VCaP (cell line): ENCODE data around the gene CDK5R1.
A peak's percentile ranks its signal among the peaks of the same experiment; 100 is the strongest.

Source experiments
- H3K27ac ChIP-seq: fragments of 450-650 bp; 2 replicates; pipeline ENCODE4 v1.5.1; 2017
- TF ChIP-seq, protein P1 (sequence below): fragments of 450-650 bp; conservative IDR thresholded peaks from 2 replicates; pipeline ENCODE4 v1.5.1; 2017; ENCODE audit warnings: mild to moderate bottlenecking, moderate library complexity

Gene CDK5R1

DNA sequence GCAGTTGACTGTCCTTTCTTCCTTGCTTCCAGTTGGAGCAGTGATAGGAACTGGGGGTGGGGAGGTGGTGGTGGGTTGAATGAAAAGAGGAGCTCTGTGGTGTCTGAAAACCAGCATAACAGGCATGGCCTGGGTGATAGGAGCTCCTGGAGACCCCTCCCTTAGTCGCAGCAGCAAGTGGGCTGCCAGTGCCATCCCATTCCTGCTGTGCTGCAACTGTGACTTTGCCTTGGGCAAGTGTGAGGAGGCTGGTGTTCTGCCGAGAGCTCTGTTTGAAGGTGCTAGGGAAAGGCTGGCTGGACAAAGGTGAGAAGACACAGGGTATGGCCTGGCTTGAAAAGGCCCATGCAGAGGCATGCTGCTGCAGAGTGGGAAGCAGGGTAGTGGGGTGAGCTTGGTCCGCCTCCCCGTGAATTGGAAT lies 2.7 kb upstream of the CDK5R1 start:
- TF ChIP-seq, protein P1, sequence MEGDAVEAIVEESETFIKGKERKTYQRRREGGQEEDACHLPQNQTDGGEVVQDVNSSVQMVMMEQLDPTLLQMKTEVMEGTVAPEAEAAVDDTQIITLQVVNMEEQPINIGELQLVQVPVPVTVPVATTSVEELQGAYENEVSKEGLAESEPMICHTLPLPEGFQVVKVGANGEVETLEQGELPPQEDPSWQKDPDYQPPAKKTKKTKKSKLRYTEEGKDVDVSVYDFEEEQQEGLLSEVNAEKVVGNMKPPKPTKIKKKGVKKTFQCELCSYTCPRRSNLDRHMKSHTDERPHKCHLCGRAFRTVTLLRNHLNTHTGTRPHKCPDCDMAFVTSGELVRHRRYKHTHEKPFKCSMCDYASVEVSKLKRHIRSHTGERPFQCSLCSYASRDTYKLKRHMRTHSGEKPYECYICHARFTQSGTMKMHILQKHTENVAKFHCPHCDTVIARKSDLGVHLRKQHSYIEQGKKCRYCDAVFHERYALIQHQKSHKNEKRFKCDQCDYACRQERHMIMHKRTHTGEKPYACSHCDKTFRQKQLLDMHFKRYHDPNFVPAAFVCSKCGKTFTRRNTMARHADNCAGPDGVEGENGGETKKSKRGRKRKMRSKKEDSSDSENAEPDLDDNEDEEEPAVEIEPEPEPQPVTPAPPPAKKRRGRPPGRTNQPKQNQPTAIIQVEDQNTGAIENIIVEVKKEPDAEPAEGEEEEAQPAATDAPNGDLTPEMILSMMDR = no peak
- H3K27ac ChIP-seq = peak overlapping the region; percentile 100

DNA sequence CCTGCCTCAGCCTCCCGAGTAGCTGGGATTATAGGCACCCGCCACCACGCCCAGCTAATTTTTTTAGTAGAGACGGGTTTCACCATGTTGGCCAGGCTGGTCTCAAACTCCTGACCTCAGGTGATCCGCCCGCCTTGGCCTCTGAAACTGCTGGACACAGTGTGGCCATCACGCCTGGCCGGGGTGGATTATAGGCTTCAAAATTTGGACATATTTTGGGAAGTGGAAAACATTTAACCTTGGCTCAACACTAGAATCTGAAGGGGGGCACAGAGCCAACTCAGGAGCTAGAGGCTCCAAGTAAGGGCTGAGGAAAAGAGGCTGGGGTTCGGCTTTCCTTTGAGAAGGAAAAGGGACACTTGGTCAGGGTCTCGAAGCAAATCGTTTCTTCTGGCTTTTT lies 2.2 kb upstream of the CDK5R1 start:
- TF ChIP-seq, protein P1 = no peak
- peak overlapping the region; percentile 100 for H3K27ac ChIP-seq

DNA sequence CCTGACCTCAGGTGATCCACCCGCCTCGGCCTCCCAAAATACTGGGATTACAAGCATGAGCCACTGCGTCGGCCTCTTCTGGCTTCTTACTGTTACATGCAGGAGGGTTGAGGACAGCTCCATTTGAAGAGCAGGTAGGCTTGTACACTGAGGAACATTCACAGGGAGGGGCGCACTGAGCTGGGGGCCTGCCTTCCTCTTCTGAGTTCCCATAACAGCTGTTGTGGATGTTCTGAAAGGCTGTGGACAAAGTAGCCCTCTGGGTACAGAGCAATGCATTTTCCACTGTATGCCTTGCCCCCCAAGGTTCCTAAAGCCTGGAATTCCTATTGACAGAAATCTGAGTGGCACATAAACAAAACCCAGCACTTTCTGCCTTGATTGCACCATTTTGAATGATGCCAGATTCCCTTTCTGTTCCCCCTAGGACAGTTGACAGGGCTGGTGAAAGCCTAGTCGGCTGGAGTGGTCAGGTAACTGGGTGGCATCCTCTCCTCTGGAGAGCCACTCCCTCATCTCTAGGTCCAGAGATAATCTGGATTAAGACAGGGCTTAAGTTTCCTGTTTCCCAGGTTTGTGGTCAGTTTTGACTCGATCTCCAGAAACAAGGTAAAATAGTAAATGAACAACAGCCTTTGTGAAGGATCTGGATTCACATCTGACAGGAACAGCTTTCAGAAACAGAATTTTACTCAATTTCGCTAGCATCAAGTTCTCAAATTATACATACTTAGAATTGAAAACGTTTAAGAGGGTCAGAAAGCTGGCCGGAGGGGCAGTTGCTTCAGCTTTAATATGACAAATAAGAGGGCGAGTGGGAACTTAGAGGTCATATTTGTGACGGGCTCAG lies 1.3 kb upstream of the CDK5R1 start:
- peak overlapping the region; percentile 100 for H3K27ac ChIP-seq
- TF ChIP-seq, protein P1 = no peak

GRCh38 chr17:32486111-32486700 lies 587 bp upstream of the CDK5R1 start:
- TF ChIP-seq, protein P1 = no peak
- H3K27ac ChIP-seq = peak overlapping the region; percentile 100

DNA sequence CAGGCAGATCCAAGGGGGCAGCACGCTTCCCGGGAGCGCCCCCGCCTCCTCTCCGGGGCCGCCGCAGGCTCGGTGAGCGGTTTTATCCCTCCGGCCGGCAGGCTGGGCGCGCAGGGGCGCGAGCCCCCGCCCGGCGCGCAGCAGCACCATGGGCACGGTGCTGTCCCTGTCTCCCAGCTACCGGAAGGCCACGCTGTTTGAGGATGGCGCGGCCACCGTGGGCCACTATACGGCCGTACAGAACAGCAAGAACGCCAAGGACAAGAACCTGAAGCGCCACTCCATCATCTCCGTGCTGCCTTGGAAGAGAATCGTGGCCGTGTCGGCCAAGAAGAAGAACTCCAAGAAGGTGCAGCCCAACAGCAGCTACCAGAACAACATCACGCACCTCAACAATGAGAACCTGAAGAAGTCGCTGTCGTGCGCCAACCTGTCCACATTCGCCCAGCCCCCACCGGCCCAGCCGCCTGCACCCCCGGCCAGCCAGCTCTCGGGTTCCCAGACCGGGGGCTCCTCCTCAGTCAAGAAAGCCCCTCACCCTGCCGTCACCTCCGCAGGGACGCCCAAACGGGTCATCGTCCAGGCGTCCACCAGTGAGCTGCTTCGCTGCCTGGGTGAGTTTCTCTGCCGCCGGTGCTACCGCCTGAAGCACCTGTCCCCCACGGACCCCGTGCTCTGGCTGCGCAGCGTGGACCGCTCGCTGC lies 832 bp downstream of the CDK5R1 start:
- TF ChIP-seq, protein P1 = peak; percentile 17
- peak overlapping the region; percentile 100 for H3K27ac ChIP-seq

DNA sequence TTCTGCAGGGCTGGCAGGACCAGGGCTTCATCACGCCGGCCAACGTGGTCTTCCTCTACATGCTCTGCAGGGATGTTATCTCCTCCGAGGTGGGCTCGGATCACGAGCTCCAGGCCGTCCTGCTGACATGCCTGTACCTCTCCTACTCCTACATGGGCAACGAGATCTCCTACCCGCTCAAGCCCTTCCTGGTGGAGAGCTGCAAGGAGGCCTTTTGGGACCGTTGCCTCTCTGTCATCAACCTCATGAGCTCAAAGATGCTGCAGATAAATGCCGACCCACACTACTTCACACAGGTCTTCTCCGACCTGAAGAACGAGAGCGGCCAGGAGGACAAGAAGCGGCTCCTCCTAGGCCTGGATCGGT lies 1.4 kb downstream of the CDK5R1 start:
- peak overlapping the region; percentile 100 for H3K27ac ChIP-seq
- TF ChIP-seq, protein P1 = no peak

DNA sequence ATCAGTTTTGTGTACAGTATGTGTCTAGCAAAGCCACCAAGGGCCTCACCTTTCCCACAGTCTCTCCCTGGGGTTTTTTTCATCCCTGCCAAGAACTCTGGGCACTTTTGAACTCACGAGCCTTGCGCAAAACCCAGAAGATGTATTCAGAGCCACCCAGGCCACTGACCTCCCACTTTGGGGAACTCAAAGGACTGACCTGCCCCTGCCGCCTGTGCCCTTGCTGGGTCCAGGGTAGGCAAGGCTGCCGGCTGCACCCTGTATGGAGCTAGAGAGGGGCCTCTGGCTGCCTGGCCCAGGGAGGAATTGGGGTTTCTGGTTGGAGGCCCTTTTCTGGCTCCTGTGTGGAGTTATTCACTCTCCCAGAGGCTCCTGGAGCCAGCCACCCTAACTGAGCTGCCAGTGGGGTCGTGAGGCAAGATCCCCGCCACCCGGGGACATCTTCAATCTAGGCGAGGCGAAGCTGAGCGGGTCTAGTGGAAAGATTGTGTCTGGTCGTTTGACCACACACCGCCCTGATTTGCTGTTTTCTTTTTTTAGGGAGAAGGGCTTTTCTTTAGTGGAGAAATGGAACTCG lies 1.9 kb downstream of the CDK5R1 start:
- peak overlapping the region; percentile 100 for H3K27ac ChIP-seq
- TF ChIP-seq, protein P1 = no peak
